Retinal pigment epithelial cell (primary cell): Measurements from ENCODE around the gene USP34.

ENCODE experiments used
- DNase-seq: peaks from one replicate; pipeline ENCODE4 v3.0.0-alpha.2; 2010; ENCODE audit warnings: low read depth
- H3K4me3 ChIP-seq: 2 replicates; pipeline ENCODE4 v1.5.1; 2011; ENCODE audit warnings: mild to moderate bottlenecking, low read length, control low read depth, moderate library complexity
- TF ChIP-seq, protein P1 (sequence below): conservative IDR thresholded peaks from 2 replicates; pipeline ENCODE4 v1.5.1; 2011; ENCODE audit warnings: low read depth, low read length, control low read depth, inconsistent platforms

The USP34 gene

DNA sequence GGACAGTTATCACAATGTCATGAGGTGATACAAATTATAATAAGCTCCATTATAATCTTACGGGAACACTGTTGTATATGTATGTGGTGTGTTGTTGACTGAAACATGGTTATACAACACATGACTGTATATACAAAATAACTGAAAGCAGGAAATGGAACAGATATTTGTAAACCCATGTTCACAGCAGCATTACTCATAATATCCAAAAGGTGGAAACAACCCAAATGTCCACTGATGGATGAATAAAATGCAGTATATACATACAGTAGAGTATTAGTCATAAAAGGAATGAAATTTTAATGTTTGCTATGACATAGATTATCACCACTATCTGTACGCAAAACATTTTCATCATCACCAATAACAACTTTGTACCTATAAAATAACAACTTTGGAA lies 107.3 kb downstream of the USP34 start:
- DNase-seq, result no peak
- no peak overlapping the region for H3K4me3 ChIP-seq
- TF ChIP-seq, protein P1, sequence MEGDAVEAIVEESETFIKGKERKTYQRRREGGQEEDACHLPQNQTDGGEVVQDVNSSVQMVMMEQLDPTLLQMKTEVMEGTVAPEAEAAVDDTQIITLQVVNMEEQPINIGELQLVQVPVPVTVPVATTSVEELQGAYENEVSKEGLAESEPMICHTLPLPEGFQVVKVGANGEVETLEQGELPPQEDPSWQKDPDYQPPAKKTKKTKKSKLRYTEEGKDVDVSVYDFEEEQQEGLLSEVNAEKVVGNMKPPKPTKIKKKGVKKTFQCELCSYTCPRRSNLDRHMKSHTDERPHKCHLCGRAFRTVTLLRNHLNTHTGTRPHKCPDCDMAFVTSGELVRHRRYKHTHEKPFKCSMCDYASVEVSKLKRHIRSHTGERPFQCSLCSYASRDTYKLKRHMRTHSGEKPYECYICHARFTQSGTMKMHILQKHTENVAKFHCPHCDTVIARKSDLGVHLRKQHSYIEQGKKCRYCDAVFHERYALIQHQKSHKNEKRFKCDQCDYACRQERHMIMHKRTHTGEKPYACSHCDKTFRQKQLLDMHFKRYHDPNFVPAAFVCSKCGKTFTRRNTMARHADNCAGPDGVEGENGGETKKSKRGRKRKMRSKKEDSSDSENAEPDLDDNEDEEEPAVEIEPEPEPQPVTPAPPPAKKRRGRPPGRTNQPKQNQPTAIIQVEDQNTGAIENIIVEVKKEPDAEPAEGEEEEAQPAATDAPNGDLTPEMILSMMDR, result no peak

DNA sequence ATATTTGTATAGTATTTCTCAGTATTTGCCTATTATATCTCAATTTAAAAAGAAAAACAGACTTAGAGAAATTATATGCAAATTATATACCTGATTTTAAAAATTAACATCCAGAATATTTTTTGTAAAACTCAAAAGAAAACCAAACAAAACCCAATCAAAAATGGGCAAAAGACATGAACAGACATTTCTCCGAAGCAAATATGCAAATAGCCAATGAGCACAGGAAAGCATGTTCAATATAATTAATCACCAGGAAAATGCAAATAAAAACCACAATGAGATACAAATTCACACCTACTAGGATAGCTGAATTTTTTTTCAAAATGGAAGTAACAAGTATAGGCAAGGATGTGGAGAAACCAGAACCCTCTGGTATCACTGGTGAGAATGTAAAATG lies 108.0 kb downstream of the USP34 start:
- no peak for DNase-seq
- TF ChIP-seq, protein P1, result no peak
- H3K4me3 ChIP-seq, result no peak overlapping the region

DNA sequence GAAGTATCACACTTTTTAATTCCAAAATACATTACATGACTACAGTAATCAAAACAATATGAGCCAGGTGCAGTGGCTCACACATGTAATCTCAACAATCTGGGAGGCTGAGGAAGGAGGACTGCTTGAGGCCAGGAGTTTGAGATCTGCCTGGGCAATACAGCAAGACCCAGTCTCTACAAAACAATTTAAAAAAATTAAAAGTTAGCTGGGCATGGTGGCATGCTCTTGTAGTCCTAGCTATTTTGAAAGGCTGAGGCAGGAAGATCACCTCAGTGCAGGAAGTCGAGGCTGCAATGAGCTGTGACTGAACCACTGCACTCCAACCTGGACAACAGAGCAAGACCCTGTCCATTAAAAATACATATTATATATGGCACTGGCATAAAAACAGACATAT lies 109.8 kb downstream of the USP34 start:
- H3K4me3 ChIP-seq, result no peak overlapping the region
- TF ChIP-seq, protein P1, result no peak
- DNase-seq, result no peak

DNA sequence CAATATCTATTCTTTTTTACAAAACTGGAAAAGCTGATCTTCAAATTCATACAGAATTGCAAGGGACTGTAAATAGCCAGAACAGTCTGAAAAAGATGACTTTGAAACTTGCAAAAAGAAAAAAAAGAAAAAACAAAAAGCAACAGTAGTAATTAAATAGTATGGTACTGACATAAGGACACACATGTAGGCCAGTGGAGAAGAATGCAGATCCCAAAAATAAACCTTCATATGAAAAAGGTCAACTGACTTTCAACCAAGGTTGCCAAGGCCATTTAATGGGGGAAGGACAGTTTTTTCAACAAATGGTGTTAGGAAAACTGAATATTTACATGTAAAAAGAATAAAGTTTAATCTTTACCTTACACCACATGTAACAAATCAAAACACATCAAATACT lies 111.8 kb downstream of the USP34 start:
- H3K4me3 ChIP-seq, result no peak overlapping the region
- TF ChIP-seq, protein P1, result no peak
- DNase-seq, result no peak

DNA sequence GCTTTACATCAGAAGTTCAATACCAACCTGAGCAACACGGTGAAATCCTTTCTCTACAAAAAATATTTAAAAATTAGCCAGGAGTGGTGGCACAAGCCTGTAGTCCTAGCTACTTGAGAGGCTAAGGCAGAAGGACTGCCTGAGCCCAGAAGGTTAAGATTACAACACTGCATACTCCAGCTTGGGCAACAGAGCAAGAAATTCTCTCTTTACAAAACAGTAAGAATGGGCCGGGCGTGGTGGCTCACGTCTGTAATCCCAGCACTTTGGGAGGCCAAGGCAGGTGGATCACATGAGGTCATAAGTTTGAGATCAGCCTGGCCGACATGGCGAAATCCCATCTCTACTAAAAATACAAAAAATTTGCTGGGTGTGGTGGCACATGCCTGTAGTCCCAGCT lies 113.2 kb downstream of the USP34 start:
- DNase-seq, result no peak
- TF ChIP-seq, protein P1, result no peak
- no peak overlapping the region for H3K4me3 ChIP-seq

DNA sequence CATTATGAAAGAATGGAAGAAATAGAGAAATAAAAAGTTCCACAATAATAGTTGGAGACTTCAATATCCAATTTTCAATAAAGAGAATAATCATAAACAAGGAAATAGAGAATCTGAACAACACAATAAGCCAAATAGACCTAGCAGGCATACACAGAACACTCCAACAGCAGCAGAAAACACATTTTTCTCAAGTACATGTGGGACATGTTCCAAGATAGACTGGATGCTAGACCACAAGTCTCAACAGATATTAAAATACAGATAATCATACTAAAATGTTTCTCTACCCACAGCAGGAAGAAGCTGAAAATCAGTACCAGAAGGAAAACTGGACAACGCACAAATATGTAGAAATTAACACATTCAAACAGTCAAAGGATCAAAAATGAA lies 113.9 kb downstream of the USP34 start:
- H3K4me3 ChIP-seq, result no peak overlapping the region
- no peak for DNase-seq
- TF ChIP-seq, protein P1, result no peak

DNA sequence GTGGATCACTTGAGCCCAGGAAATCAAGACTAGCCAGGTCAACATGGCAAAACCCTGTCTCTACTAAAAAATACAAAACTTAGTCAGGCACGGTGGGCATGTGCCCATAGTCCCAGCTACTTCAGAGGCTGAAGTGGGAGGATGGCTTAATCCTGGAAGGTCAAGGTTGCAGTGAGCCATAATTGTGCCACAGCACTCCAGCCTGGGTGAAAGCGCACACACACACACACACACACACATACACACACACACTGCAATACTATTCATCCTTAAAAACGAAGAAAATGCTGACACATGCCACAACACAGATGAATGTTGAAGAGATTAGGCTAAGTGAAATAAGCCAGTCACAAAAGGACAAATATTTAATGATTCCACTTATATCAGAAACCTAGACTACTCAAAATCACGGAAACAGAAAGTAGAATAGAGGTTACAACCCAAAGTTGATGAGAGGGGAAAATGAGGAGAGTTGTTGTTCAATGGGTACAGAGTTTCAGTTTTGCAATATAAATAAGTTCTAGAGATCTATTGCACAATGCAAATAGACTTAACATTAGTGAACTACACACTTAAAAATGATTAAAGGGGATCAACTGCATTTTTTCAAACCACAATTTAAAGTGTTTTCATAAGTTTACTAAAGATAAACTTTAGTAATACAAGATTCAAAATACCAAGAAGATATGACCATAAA lies 114.5 kb downstream of the USP34 start:
- DNase-seq, result peak; percentile 11
- H3K4me3 ChIP-seq, result no peak overlapping the region
- TF ChIP-seq, protein P1, result no peak
